NT2/D1 (cell line): ENCODE data around the gene LSAMP.

Source experiments
- SUZ12 ChIP-seq: IDR thresholded peaks from 2 replicates; pipeline ENCODE4 v1.6.1; 2011; ENCODE audit not compliant: insufficient read length, insufficient read depth; ENCODE audit errors: extremely low read depth
- ZNF274 ChIP-seq: IDR thresholded peaks from 2 replicates; pipeline ENCODE4 v1.6.1; 2011; ENCODE audit warnings: mild to moderate bottlenecking, low read depth, low read length

- TF ChIP-seq SUZ12 (no peak), ZNF274 (no peak)
Observed at GRCh38 chr3:115989684-115990421, 455.4 kb downstream of the LSAMP start.
